ENCODE results near the gene CTNNA3. TPM values are rescaled to one million over a fixed set of nuclear protein-coding genes. Genes with fewer than 3 reads are reported as not detected.

Gene CTNNA3
- total RNA-seq, 1 donor from 2014 or later: not detected

DNA sequence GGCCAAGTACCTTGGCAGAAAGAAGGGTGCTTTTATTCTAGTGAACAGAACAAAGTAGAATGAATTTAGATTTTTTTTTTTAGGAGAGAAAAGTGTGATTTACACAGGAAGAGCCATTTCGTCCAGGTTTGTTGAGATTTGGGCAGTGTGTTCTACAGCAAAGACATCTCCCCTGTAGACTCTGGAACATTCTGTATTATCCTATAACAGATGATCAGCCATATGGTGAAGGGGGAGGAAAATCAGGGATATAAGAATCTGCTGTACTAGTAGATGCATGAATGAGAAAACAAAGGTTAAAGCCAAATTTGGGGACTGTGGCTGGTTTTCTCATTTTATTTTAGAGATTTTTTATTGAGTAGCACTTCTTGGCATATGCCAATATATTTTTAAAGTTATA is 1223.8 kb downstream of the CTNNA3 start:
- H3K4me1 Mint-ChIP-seq (ENCODE audit: low read depth): no peaks in the 10 kb centered on the region
- H3K9me3 Mint-ChIP-seq: peaks cover 35% of the 10 kb centered on the region
- no peak overlapping the region for H3K27ac Mint-ChIP-seq
- no peaks in the 10 kb centered on the region for H3K27me3 Mint-ChIP-seq (ENCODE audit: low read depth)
- intact Hi-C loops (cut with micrococcal nuclease): no loop called here
- DNase-seq (ENCODE audit: low spot score): no peak
- H3K36me3 Mint-ChIP-seq (ENCODE audit: low read depth): no peaks in the 10 kb centered on the region
- H3K4me3 Mint-ChIP-seq (ENCODE audit: low read depth): no peak overlapping the region

DNA sequence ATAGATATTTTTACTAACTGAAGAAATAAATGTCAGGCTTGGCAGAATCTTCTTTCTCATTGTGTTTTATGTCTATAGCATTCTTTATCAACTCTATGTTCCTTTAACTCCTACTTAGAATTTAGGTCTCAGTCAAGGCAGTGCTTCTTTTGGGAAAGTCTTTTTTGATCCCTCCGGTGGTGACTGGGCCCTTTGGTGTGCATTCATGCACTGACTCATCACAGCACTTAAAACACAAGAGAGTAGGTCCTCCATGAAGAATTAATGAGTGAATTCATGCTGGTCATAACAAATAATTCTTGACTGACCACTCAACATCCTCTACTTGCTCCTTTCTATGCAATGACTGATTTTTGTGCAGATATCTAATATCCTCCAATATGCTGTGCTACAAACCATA is 1229.0 kb downstream of the CTNNA3 start:
- DNase-seq (ENCODE audit: low spot score): no peak
- intact Hi-C loops (cut with micrococcal nuclease): no loop called here
- H3K27ac Mint-ChIP-seq: no peak overlapping the region
- no peaks in the 10 kb centered on the region for H3K27me3 Mint-ChIP-seq (ENCODE audit: low read depth)
- peaks cover 27% of the 10 kb centered on the region for H3K9me3 Mint-ChIP-seq
- no peaks in the 10 kb centered on the region for H3K36me3 Mint-ChIP-seq (ENCODE audit: low read depth)
- H3K4me1 Mint-ChIP-seq (ENCODE audit: low read depth): no peaks in the 10 kb centered on the region
- no peak overlapping the region for H3K4me3 Mint-ChIP-seq (ENCODE audit: low read depth)

DNA sequence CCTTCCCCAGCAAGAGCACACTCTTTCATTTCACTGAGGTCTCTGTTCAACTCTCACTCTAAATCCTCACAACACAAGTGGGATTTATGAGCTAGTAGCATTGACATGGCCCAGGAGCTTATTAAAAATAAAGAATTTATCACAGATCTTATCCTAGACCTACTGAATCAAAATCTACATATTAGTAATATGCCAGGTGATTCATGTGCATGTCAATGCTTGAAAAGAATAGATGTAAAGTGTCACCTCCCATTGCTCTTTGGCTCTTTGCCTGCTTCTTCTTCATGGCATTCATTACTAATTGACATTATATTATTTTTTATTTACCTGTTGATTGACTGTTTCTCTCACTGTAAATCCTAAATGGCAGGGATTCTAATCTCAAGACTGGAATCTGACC is 1229.4 kb downstream of the CTNNA3 start:
- no peaks in the 10 kb centered on the region for H3K4me1 Mint-ChIP-seq (ENCODE audit: low read depth)
- H3K27me3 Mint-ChIP-seq (ENCODE audit: low read depth): no peaks in the 10 kb centered on the region
- DNase-seq (ENCODE audit: low spot score): no peak
- peaks cover 23% of the 10 kb centered on the region for H3K9me3 Mint-ChIP-seq
- H3K27ac Mint-ChIP-seq: no peak overlapping the region
- intact Hi-C loops (cut with micrococcal nuclease): no loop called here
- no peaks in the 10 kb centered on the region for H3K36me3 Mint-ChIP-seq (ENCODE audit: low read depth)
- no peak overlapping the region for H3K4me3 Mint-ChIP-seq (ENCODE audit: low read depth)

DNA sequence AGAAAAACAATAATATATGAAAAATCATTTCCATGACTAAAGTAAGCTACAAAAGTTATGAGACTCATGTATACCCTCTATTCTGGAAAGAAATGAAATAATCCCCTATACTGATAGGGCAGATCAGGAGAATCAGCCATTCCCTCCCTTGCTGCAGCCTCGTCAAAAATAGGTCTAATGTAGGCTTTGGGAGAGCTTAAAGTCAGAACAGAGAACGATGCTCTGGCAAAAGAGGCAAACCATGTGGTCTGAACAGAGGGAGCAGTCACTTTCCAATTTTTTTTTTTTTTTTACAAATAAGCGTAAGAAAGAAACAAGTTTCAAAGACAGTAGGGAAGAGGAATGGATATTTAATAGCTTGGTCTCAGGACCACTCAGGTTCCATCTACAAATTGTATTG is 1232.4 kb downstream of the CTNNA3 start:
- Mint-ChIP-seq H3K4me1 (ENCODE audit: low read depth) (no peaks in the 10 kb centered on the region), H3K27me3 (ENCODE audit: low read depth) (no peaks in the 10 kb centered on the region), H3K27ac (no peak overlapping the region), H3K9me3 (peaks cover 31% of the 10 kb centered on the region), H3K4me3 (ENCODE audit: low read depth) (no peak overlapping the region), H3K36me3 (ENCODE audit: low read depth) (no peaks in the 10 kb centered on the region)
- intact Hi-C loops (cut with micrococcal nuclease): no loop called here
- no peak for DNase-seq (ENCODE audit: low spot score)

DNA sequence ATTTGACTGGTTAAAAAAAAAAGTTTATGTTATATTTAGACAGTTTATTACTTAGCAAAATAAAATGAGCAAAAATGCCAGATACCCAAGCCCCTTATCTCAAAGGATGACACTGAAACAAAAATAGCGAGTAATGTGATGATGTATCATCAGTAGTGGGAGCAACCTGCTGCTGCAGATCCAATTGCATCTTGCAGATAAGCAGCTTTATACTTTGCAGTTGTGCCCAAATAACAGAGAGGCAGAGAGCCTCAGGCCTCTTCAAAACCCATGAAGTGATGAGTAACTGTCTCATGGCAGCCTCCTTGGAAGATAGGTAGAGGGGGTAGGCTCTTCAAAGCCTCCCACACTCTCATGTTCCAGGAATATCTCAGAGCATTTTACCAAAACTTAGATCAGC is 1238.4 kb downstream of the CTNNA3 start:
- intact Hi-C loops (cut with micrococcal nuclease): no loop called here
- no peaks in the 10 kb centered on the region for H3K36me3 Mint-ChIP-seq (ENCODE audit: low read depth)

DNA sequence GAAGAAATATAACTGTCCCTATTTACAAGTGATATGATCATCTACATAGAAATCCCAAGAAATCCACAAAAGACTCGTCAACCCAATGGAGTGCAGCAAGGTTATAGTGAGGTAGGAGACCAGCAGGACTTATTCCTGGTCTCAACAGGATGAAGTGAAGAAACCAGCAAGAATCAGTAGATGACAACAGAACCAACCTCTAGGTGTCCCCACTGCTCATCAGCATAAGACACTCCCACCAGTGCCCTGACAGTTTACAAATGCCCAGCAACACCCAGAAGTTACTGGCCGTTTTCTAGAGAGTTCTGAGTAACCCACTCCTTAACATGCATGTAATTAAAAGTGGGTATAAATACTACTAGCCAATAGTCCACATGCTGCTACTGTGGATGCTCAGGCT is 1240.7 kb downstream of the CTNNA3 start:
- H3K36me3 Mint-ChIP-seq (ENCODE audit: low read depth): no peaks in the 10 kb centered on the region
- no peak for DNase-seq (ENCODE audit: low spot score)
- no peaks in the 10 kb centered on the region for H3K27me3 Mint-ChIP-seq (ENCODE audit: low read depth)
- peaks cover 15% of the 10 kb centered on the region for H3K9me3 Mint-ChIP-seq
- no peak overlapping the region for H3K27ac Mint-ChIP-seq
- intact Hi-C loops (cut with micrococcal nuclease): no loop called here
- no peak overlapping the region for H3K4me3 Mint-ChIP-seq (ENCODE audit: low read depth)
- H3K4me1 Mint-ChIP-seq (ENCODE audit: low read depth): no peaks in the 10 kb centered on the region

More for the DNA sequence above, 1238.4 kb downstream of the CTNNA3 start:
- Mint-ChIP-seq H3K27ac (no peak overlapping the region), H3K4me1 (ENCODE audit: low read depth) (no peaks in the 10 kb centered on the region), H3K9me3 (peaks cover 23% of the 10 kb centered on the region), H3K4me3 (ENCODE audit: low read depth) (no peak overlapping the region), H3K27me3 (ENCODE audit: low read depth) (no peaks in the 10 kb centered on the region)
- DNase-seq (ENCODE audit: low spot score): no peak

DNA sequence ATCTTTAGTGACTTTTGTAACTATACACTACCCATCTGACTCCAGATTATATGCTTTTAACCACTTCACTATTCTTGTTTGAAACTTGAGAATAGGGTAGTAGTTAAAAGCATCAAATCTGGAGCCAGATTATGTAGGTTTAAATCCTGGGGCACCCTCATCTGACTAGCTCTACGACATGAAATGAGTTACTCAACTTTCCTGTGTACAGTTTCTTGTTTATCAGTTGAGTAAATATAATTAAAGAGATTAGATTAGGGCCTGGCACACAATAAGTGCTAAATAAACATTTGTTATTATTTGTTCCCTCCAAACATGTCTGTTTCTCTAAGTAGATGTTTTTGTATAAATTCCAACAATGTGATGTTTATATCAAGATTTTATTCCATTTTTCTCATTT is 1255.4 kb downstream of the CTNNA3 start:
- DNase-seq (ENCODE audit: low spot score): no peak
- Mint-ChIP-seq H3K4me3 (ENCODE audit: low read depth) (no peak overlapping the region), H3K36me3 (ENCODE audit: low read depth) (no peaks in the 10 kb centered on the region), H3K4me1 (ENCODE audit: low read depth) (no peaks in the 10 kb centered on the region), H3K27me3 (ENCODE audit: low read depth) (no peaks in the 10 kb centered on the region), H3K9me3 (peaks cover 24% of the 10 kb centered on the region), H3K27ac (no peak overlapping the region)
- intact Hi-C loops (cut with micrococcal nuclease): no loop called here

DNA sequence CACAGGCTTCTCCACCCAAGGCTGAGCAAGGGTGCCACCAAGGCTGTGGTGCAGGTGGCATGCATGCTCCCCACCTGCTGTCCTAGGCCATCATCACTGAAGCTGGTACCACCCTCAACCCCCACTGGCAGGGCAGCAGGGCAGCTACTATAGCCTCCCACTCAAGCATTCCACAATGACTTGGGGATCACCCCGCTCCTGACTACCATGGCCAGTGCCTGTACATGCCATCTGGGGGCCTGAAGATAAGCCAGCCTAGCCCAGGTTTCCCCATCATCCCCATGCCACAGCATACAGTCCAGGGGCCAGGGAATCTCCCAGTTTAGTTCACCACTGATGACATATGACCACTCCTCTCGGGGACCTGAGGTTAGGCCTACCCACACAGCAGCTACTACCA is 1281.1 kb downstream of the CTNNA3 start:
- Mint-ChIP-seq H3K4me1 (ENCODE audit: low read depth) (no peaks in the 10 kb centered on the region), H3K27ac (no peak overlapping the region), H3K36me3 (ENCODE audit: low read depth) (no peaks in the 10 kb centered on the region), H3K27me3 (ENCODE audit: low read depth) (no peaks in the 10 kb centered on the region), H3K4me3 (ENCODE audit: low read depth) (no peak overlapping the region), H3K9me3 (peaks cover 32% of the 10 kb centered on the region)
- intact Hi-C loops (cut with micrococcal nuclease): no loop called here
- no peak for DNase-seq (ENCODE audit: low spot score)

DNA sequence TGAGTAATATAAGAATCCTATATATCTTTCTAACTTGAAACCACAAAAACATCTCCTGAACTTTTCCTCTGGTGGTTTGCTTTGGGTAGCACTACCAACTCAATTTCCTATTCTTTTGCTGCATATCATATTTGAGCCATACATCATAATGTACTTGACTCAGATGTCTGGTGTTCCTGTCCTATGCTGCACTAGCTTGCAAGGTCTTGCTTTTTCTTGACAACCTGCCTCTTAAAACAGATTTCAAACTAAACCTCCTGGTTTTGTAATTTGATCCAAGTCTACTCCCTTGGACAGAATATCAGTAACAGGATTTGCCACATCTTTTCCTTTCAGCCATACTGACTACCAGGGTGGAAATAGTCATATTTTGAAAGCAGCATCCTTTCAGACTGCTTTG is 1290.4 kb downstream of the CTNNA3 start:
- no peak for DNase-seq (ENCODE audit: low spot score)
- intact Hi-C loops (cut with micrococcal nuclease): no loop called here
- Mint-ChIP-seq H3K27ac (no peak overlapping the region), H3K4me1 (ENCODE audit: low read depth) (no peaks in the 10 kb centered on the region), H3K27me3 (ENCODE audit: low read depth) (no peaks in the 10 kb centered on the region), H3K4me3 (ENCODE audit: low read depth) (no peak overlapping the region), H3K9me3 (peaks cover 19% of the 10 kb centered on the region), H3K36me3 (ENCODE audit: low read depth) (no peaks in the 10 kb centered on the region)

DNA sequence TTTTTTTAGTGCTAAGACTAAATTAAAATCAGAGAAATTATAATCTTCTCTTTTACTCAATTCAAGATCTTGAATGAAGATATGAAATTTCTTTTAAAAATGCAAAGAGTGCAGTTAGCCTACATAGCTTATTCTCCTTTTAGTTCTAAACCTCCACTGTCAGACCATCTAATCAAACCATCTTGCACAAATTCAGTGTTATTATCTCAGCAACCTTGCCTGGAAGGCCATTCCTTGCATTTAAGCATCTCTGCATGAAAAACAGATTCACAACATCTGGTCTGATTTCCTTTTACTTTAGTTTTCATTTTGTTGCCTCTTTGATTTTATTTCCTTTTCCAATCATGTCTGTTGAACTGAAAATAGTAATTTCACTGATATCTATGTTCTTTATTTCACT is 1297.3 kb downstream of the CTNNA3 start:
- H3K36me3 Mint-ChIP-seq (ENCODE audit: low read depth): no peaks in the 10 kb centered on the region
- peaks cover 5% of the 10 kb centered on the region for H3K9me3 Mint-ChIP-seq
- DNase-seq (ENCODE audit: low spot score): no peak
- no peaks in the 10 kb centered on the region for H3K4me1 Mint-ChIP-seq (ENCODE audit: low read depth)
- H3K27ac Mint-ChIP-seq: no peak overlapping the region
- intact Hi-C loops (cut with micrococcal nuclease): no loop called here
- H3K4me3 Mint-ChIP-seq (ENCODE audit: low read depth): no peak overlapping the region
- no peaks in the 10 kb centered on the region for H3K27me3 Mint-ChIP-seq (ENCODE audit: low read depth)

DNA sequence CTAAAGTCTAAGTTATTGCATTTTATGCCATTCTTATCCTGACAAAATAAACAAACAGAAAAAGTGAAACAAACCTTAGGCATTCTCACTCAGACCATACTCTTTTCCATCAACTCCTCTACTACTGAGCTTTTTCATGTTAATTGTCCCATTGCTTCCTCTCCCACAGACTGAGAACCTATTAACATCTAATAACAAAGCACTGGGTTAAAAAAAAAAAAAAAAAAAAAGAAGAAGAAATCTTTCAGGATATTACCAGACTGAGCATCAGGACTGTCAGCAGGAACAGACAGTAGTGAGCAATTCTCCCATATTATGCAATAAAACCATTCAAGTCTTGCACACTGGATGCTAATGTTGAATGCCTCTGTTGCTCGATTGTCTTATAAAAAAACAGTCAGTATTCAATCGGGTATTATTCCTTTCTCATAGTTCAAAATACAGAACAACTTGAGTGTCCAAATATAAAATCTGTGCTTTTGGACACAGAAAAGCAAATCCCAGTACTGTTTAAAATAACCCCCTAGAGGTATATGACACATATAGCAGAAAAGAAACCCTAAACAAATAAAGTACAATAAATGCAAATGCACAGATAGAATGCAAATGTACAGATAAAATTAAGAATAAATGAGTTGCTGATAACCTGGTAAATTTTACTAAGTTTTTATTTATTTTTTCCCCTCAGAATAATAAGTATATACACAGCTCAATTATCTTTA is 1301.5 kb downstream of the CTNNA3 start:
- intact Hi-C loops (cut with micrococcal nuclease): no loop called here
- H3K4me3 Mint-ChIP-seq (ENCODE audit: low read depth): no peak overlapping the region
- no peaks in the 10 kb centered on the region for H3K27me3 Mint-ChIP-seq (ENCODE audit: low read depth)
- H3K9me3 Mint-ChIP-seq: peaks cover 4% of the 10 kb centered on the region
- no peak for DNase-seq (ENCODE audit: low spot score)
- H3K27ac Mint-ChIP-seq: no peak overlapping the region
- H3K4me1 Mint-ChIP-seq (ENCODE audit: low read depth): no peaks in the 10 kb centered on the region
- H3K36me3 Mint-ChIP-seq (ENCODE audit: low read depth): no peaks in the 10 kb centered on the region

DNA sequence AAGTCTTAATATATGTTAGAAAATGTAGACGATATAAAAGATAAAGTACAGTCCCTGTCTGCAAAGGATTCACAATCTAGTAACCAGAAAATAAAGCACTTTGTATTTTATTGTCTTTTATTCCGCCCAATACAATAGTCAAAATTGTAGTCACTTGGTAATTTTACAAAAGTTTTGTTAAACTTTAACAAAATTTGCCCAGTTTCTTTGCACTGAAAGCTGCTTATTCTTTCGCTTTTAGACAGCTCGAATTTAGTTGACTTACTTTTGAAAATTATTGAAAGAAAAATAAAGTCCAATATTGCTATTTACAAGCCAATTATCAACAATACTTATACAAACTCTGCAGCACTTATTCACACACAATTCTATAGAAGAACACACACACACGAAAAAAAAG is 1305.1 kb downstream of the CTNNA3 start:
- Mint-ChIP-seq H3K27ac (no peak overlapping the region), H3K4me1 (ENCODE audit: low read depth) (no peaks in the 10 kb centered on the region), H3K4me3 (ENCODE audit: low read depth) (no peak overlapping the region), H3K9me3 (peaks cover 9% of the 10 kb centered on the region), H3K27me3 (ENCODE audit: low read depth) (no peaks in the 10 kb centered on the region), H3K36me3 (ENCODE audit: low read depth) (no peaks in the 10 kb centered on the region)
- intact Hi-C loops (cut with micrococcal nuclease): no loop called here
- DNase-seq (ENCODE audit: low spot score): no peak

DNA sequence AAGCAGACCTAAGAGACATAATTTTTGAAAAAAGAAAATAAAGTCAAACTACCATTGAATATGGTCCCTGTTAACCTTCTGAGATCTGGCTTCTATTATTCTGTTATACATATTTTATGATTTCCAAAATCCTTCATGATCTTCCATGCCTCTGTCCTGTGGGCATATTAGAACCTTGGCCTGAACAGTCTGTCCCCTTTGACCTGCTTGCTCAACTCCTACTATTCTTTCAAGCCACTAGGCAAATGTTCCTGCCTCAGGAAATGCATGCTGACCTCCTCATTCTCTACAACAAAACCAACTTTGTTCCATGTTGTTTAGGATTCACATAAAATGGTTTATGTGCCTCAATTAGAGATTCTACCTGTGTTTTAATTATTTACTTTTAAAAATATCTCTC is 1315.0 kb downstream of the CTNNA3 start:
- H3K36me3 Mint-ChIP-seq (ENCODE audit: low read depth): no peaks in the 10 kb centered on the region
- no peak for DNase-seq (ENCODE audit: low spot score)
- no peaks in the 10 kb centered on the region for H3K4me1 Mint-ChIP-seq (ENCODE audit: low read depth)
- H3K4me3 Mint-ChIP-seq (ENCODE audit: low read depth): no peak overlapping the region
- intact Hi-C loops (cut with micrococcal nuclease): no loop called here
- peaks cover 15% of the 10 kb centered on the region for H3K9me3 Mint-ChIP-seq
- H3K27ac Mint-ChIP-seq: no peak overlapping the region
- no peaks in the 10 kb centered on the region for H3K27me3 Mint-ChIP-seq (ENCODE audit: low read depth)
